GM21447 (cell line): Measurements from ENCODE around the gene KIF17.
A peak's percentile ranks its signal among the peaks of the same experiment; 100 is the strongest.

Experiments used
- ATAC-seq: cut with Tn5 transposase; IDR thresholded peaks from one replicate; pipeline ENCODE4 v1.9.1; 2021; ENCODE audit not compliant: unreplicated experiment

Gene KIF17

GRCh38 chr1:20663365-20663764, 54.4 kb downstream of the KIF17 start:
- no peak for ATAC-seq

DNA sequence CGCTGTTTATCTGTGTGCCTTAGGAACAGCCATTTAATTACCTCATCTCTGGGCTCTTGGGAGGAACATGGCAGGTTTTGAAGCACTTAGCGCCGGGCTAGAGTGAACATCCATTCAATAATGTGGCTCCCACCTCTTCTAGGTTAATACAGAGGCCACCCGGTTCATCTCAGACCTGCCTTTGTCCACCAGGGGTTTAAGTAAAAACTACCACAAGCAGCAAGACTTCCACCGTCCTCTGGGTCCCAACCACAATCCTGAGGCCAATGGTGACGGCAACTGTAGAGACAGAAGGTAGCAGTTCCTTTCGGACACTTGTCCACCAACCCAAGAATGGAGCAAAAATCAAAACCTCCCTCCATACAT, 55.7 kb downstream of the KIF17 start:
- no peak for ATAC-seq

- ATAC-seq = peak; percentile 97
Measured at GRCh38 chr1:20661207-20662109, 56.3 kb downstream of the KIF17 start, which contains the start of gene DDOST. Gene DDOST (minus strand): TSS chr1:20661369. CDS start chr1:20661350, 19 bp downstream.

- no peak for ATAC-seq
Measured at GRCh38 chr1:20660847-20661206, 57.0 kb downstream of the KIF17 start.

- ATAC-seq = no peak
Measured at GRCh38 chr1:20660363-20660762, 57.4 kb downstream of the KIF17 start.

DNA sequence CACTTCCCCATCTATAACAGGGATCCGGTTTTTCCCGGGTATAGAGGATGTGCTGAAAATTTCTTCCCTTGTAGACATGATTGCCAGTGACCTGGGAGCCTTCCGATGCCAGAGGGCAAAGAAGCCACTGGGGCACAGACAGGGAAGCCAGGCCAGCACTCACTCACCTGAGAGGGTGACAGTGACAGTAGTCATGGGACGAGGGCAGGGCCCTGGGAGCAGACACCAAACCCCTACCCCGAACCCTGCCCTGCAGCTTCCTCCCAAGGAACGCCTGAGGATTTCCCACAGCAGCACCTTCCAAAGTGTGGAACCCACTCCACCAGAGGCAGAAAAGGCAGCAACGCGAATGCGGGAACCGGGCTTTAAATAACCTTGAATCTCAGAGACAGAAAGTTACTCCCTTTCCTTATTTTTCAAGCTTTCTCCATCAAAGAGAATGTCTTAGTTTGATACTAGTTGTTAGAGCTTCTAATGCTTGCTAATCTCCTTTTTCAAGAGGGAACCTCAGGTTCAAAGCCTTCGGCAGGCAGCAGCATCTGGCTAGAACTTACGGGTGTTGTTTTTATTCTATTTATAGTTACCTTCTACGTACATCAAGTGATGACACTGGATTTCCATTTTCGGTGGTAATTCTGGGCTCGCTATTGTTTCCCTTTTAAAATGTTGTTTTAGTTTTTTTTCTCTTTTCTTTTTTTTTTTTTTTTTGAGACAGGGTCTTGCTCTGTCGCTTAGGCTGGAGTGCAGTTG, 59.5 kb downstream of the KIF17 start:
- ATAC-seq = no peak

DNA sequence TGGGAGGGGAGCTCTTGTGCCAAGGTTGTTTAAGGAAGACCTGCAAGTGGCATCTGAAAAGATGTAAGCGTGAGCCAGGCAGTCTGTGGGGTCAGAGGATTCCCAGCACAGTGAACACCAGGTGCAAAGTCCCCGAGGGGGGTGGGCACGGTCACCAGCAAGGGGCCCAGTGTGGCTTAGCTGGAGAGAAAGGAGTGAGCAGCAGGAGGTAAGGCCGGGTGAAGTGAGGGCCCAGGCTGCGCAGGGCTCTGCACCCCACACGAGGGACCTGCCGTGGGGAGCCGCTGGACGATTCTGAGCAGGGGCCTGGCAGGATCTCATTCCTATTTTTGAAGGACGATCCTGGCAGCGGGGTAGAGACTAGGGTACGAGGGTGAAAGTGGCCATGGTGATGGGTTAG, 60.8 kb downstream of the KIF17 start:
- no peak for ATAC-seq

GRCh38 chr1:20654104-20654690, 63.6 kb downstream of the KIF17 start:
- no peak for ATAC-seq

DNA sequence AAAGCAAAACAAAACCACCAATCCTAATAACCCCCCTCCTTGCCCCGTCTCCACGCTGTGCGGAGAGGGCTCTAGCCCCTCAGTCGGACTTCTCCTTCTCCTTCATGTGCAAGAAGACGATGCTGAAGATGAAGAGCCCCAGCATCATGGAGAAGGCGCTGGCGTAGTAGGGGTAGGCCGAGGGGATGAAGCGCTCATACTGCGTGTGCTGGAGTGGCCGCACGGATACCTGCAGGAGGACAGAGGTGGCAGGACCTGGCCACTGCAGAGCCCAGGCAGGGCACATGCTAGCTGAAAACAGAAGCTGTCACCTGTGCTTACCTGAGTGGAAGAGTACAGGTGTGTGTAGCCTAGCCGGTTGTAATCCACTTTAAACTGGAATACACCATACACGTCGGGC, 65.5 kb downstream of the KIF17 start:
- ATAC-seq = no peak

DNA sequence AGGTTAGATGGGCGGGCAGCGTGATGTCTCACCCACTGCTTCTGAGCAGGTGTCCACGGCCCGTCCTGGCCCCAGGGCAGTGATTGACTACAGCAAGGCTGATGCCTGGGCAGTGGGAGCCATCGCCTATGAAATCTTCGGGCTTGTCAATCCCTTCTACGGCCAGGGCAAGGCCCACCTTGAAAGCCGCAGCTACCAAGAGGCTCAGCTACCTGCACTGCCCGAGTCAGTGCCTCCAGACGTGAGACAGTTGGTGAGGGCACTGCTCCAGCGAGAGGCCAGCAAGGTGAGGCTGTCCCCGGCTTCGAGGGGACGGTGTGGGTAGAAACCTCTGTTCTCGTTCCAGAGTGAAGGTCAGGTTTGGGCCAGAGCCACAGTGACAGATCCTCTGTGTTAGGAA, 68.9 kb downstream of the KIF17 start:
- no peak for ATAC-seq

- no peak for ATAC-seq
Measured at GRCh38 chr1:20648438-20648837, 69.4 kb downstream of the KIF17 start.

GRCh38 chr1:20645414-20645813, 72.4 kb downstream of the KIF17 start:
- ATAC-seq = no peak

GRCh38 chr1:20644416-20644815, 73.4 kb downstream of the KIF17 start:
- no peak for ATAC-seq

GRCh38 chr1:20643080-20643479, 74.7 kb downstream of the KIF17 start:
- no peak for ATAC-seq

DNA sequence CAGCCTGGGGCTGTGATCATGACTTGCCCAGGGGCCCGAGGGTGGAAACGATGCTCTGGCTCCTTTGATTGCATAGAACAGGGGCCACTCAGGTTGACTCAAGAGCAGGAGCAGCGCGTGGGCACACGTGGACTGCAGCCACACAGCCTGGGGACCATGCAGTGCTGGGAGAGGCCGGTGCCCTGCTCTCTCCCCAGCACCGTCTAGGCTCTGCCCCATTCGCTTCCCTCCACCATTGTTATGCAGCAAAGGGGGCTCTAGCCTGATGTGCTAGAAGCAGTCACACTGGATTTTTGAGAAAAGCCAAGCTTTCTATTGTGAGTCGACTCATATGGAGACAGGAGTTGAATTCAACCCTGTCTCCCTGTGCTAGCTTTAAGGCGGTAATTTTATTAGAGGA, 75.8 kb downstream of the KIF17 start:
- no peak for ATAC-seq

- ATAC-seq = no peak
Measured at GRCh38 chr1:20640183-20640597, 77.6 kb downstream of the KIF17 start.

DNA sequence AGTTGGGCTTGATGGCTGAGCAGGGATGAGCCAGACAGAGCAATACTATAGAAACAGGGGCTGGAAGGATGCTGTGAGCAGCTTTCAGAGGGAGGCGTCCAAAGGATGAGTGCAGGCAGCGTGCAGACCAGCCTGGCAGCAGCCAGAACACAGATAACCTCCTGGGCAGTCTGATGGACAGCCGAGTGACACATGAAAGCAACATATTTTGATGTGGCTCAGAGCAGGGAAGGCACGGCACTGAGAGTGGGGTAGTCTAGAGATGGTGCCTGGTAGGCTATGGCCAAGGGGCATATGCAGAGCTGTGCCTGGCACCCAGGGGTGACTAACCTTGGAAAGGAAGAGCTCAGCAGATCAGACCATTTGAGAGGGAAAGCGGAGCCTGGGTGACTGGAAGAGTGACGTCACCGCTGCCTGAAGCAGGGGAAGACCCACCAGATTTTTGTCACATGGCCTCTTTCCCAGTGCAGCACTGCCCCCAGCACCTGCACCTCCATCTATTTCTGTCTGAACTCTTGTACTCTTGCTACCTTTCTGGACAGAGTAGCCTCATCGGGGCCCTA, 80.9 kb downstream of the KIF17 start:
- ATAC-seq = no peak

GRCh38 chr1:20634594-20635084, 83.2 kb downstream of the KIF17 start:
- ATAC-seq = no peak

- no peak for ATAC-seq
Measured at GRCh38 chr1:20634065-20634593, 83.7 kb downstream of the KIF17 start.

DNA sequence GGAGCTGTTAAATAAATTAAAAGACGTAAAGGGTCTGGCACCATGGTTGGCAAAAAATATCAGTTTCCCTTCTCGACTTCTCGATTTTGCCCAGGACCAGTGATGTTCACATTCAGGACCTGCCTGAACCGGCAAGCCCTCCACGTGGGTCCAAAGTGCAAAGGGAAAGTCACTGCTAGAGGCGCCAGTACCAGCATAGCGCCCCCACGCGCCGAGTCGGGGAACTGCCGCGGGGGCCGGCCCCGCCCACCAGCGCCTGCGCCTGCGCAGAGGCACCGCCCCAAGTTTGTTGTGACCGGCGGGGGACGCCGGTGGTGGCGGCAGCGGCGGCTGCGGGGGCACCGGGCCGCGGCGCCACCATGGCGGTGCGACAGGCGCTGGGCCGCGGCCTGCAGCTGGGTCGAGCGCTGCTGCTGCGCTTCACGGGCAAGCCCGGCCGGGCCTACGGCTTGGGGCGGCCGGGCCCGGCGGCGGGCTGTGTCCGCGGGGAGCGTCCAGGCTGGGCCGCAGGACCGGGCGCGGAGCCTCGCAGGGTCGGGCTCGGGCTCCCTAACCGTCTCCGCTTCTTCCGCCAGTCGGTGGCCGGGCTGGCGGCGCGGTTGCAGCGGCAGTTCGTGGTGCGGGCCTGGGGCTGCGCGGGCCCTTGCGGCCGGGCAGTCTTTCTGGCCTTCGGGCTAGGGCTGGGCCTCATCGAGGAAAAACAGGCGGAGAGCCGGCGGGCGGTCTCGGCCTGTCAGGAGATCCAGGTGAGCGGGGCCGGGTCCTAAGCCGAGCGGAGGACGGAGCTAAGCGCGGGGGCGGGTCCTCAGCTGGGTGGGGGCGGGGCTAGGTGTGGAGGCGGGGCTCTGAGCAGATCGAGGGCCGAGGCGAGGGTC, 84.4 kb downstream of the KIF17 start, which contains the start of gene PINK1:
TSS of gene PINK1 (plus strand) at position 269 of the 875 bp plus-strand sequence. CDS start at position 360, 91 bp downstream.
- ATAC-seq = peak; percentile 65
